NCI-H526 treated with DMSO at 0.1 percent for 48 hours (cell line): ENCODE results near the gene FYCO1.
"Not testable (repeated sequence)": the region's sequence is repeated elsewhere in the genome, so short reads cannot be mapped to it uniquely, and the experiment has no call there.

ENCODE experiments used
- DNase-seq: peaks from one replicate; lab custom pipeline; 2025; lab: John Stamatoyannopoulos, UW

The FYCO1 gene

DNA sequence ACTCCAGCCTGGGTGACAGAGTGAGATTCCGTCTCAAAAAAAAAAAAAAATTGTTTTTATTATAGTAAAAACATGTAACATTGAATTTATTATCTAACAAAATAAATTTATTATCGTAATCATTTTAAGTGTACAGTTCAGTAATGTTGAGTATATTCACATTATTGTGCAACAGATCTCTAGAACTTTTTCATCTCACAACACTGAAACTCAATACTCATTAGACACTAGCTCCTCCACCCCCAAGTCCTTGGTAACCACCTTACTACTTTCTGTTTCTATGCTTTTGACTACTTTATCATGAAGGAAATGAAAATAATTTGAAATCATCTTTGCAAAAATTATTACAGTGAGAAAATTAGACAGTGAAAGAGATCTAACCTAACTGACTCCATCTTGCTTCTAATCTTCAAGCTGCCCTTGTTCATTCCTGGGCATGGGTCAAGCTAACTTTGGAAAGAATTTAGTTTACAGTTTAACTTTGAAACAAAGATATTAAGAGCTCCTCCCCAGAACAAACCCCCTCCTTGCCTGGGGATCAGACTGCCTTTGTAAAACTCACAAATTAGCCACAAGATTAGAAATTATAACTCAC, 15.0 kb upstream of the FYCO1 start:
- no peak for DNase-seq

DNA sequence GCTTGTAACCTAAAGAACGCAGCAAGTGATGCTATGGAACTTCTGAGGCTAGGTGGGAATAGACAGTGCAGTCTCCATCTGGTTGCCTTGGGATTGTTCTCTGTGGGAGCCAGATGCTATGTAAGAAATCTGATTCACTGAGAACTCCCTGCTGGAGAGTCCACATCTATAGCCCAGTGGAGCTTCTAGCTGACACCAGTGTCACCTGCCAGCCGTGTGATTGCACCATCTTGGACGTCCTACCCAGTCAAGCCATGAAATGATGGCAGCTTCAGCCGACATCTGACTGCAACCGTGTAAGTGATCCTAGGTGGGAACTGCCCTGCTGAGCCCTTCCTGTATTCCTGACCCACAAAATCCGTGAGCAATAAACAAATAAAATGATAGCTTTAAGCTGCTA, 12.4 kb upstream of the FYCO1 start:
- DNase-seq: no peak

DNA sequence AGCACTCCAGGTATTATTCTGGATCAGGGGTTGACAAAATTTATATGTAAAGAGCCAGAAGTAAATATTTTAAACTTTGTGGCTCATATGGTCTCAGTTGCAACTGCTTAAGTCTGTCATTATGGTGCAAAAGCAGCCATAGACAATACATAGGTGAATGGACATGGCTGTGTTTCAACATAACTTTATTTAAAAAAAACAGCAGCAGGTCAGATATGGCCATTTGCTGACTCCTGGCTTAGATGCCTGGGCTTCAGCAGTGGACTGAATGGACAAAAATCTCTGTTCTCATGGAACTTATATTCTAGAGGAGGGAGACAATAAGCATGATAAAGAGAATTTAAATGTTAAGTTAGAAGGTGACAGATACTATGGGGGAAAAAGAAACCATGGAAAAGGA, 11.7 kb upstream of the FYCO1 start:
- no peak for DNase-seq

DNA sequence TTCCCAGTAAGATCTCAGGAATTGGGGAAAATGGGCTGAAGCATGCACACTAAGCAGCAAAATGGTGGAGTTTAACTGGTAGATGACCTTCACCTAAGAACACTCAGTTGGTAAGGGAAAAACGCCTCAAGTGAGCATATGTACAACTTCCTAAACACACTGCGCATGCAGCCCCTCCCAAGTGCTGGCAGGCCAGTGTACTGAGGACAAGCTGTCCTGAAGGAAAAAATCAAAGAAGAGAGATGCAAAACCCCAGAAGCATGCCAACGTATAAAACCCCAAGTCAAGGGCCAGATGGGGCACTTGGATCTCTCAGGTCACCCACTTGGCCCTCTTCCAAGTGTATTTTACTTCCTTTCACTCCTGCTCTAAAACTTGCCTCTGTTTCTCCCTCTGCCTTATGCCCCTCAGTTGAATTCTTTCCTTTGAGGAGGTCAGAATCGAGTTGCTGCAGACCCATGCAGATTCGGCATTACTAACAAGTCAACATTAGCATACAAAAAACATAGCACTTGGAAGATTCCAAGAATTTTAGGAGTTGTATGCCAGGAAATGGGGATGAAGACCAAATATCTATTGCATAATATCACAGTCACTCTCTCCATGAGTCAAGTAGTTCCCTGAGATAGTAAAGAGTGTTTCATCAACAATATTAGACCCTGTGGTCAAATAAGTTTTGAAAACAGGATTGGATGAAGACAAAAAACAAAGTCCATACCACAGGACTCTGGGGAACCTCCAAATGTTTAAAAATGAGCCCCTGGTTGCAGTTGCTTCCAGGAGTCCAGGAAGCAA, 10.8 kb upstream of the FYCO1 start:
- DNase-seq: no peak

DNA sequence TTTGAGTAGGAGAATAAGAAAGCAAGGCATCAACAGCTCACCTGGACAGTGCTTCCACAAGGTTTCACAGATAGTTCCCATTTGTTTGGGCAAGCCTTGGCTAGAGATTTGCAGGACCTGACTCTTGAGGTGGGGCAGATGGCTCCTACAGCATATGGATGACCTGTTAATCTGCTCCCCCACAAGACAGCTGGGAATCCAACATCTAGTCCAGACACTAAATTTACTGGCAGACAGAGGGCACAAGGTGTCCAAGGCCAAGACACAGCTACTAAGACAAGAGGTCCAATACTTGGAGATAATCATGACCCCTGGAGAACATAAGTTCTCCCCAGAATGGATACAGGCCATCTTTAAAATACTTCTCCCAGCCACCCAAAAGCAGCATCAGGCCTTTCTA, 8.1 kb upstream of the FYCO1 start:
- not testable (repeated sequence) for DNase-seq

DNA sequence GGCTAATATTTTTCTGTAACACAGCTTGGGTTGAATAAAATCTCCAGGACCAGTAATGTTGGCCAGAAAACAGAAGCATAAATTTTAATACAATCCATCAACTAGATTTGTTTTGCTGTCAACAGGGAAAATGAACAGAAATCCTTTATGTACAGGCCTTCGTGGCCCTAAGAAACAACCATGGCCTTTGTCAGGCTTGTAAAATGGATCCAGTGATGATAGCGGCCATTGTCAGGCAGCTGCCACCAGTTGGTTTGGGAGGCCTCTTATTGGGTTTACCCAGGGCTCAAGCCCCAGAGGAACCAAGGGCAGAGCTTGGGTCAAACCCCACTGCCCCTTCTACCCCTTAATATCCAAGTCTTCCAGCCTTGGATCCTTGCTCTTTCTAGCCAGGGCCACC, 5.6 kb upstream of the FYCO1 start:
- no peak for DNase-seq

DNA sequence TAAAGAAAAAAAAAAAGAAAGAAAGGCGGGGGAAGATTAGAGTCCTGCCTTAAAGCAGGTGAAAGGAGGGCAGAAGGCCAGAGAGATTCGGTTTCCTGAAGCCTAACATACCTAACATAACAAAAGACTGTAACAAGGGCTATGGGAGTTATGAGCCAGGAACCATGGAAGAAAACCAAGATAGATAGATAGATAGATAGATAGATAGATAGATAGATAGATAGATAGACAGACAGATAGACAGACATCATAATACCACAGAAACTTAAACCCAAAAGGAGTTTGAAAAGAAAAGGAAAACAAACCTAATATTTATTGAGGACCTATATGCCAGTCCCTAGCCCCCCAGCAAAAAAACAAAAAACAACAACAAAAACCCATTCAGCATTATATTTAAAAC, 2.3 kb upstream of the FYCO1 start:
- no peak for DNase-seq

DNA sequence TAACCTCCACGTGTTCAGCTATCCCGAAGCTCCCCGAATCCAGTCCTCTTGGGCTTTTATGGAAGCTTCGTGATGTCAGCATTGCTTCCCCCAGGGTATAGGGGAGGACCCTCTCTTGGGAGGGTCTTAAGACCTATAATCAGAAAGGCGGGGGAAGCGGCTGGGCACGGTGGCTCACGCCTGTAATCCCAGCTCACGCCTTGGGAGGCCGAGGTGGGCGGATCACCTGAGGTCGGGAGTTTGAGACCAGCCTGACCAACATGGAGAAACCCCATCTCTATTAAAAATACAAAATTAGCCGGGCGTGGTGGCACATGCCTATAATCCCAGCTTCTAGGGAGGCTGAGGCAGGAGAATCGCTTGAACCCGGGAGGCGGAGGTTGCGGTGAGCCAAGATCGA, 1.9 kb upstream of the FYCO1 start:
- not testable (repeated sequence) for DNase-seq

DNA sequence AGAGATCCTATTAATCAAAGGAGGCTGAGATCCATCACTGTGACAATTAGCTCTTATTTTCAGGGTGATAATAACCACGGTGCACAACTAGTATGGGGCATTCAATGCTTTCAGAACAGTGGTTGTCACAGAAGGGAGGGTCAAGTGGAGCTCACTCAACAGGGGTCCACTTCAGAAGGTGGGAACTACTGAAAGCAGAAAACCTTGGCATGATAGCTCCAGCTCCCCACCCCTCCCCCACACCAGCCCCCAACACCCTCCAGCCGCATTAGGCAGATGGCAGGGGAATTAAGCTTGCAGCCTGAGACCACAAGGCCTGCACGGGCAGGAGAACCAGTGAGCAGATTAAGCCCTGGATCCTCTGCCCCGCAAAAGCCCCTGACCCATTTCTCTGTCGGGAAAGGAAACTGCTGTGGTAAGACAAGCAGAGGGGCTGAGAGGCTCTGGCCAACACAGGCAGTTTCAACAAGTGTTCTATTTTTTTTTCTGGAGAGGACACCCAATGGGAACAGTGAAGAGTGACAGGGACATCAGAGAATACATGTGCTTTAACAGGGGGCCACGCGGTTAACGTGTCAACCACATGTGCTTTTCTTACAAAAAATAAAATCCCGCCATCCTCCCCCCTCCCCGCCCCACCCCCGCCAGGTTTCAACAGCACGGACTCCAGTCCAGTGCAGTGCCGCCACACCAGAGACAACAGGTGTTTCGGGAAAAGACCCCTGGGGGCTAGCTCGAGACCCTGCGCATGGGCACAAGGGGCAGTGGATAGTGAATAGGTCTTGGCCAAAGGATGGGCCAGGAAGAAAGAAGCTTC, 997 bp downstream of the FYCO1 start:
- no peak for DNase-seq

DNA sequence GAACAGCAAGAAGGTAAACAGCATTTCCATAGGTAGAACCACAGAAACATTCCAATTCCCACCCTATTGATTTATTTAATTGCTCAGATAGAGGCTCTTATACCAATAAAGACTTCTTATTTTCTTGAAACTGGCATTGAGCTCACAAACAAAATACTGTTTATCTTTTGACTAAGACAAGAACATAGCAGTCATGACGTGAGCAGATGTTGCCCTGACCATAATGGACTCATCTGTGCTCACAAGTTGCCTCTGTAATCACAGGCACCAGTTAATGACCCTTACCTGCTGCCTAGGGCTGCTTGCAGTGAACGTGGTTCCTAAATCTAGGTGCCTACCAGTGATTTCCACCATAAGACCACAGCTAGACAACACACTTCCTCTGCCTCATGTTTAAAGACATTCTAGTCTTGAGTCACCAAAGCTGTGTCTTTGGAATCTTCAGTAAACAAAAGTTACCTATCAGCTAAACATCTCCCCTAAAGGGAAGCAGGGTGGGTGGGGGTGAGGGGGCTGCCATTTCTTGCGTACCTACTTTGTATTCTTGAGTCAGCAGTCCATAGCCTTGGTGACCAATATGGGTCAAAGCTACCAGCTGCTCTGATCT, 2.1 kb downstream of the FYCO1 start:
- no peak for DNase-seq

DNA sequence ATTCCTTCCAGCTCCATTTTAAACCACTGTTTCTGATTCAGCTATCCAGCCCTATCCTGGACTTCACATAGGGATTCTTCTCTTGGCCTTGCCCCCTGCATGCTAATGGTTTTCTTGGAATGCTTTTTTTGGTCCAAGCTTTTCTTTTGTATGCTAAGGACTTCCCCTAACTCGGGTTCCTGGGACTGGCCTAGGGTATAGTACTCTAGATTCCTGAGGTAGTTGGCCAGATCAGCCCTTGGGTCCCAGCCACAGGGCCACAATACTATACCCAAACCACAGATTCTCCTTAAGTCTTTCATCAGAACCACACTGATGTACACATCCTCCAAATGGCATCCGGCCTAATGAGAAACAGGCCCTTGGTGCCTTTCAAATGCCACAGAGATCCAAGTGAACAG, 2.8 kb downstream of the FYCO1 start:
- DNase-seq: no peak

DNA sequence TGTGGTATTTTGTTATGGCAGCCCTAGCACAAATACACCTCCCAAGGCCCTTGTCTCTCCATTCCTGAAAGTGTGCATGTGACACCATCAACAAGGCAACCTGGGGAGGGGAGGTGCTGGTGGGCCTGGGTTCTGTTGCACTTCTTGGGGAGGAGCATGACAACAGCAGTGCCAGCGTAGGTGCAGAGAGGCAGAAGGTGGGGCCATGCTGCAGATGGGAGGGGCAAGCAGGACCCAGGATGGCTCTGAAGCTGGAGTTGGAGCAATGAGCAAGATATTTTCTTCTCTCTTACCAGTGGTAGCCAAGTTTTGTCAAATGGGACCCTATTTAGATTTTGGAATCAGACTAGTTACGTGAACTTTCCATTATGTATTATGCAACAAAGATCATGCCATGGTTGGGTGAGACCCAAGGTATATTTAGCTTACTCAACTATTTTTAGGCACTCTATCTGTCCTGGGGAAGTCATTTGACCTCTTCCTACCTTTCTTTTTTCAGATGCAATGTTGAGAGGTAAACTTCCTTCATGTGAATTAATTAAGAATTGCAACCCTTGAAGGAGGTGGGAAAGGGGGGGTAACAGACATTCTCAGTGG, 3.4 kb downstream of the FYCO1 start:
- DNase-seq: no peak

DNA sequence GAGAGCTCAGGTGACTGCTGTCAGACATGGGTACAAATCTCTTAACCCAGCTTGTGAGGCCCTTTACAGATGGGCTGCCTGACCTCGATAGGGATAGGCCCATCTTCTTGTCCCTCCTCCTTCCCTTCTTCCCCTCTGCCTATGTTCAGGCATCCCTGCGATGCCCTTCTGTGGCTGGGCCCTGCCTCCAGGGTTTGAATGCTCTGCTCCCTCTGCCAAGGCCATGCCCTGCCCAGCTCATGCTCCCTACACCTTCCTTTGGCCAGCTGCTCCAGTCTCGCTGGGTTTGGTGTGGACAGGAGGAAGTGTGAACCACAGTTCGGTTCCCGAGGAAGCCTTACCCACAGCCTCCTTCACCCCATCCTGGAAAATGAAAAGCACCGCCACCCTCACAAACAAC, 4.3 kb downstream of the FYCO1 start:
- DNase-seq: no peak

DNA sequence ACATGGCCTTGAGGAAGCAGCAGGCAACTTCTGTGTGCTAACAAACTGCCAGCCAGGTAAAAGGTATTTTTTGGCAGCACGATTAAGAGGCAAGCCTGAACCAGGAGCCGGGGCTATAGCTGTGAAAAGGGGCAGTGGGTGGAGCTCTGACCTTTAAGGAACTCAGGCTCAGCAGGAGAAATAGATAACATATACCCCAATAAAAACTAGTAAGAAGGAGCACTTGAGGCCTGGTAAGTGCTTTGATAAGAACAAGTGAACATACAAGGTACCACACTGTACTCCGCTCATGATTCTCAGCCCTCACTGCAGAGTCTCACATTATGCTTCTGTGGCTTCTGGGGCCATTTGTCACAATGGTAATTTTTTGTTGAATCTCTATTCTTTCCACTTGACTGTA, 5.4 kb downstream of the FYCO1 start:
- DNase-seq: no peak

DNA sequence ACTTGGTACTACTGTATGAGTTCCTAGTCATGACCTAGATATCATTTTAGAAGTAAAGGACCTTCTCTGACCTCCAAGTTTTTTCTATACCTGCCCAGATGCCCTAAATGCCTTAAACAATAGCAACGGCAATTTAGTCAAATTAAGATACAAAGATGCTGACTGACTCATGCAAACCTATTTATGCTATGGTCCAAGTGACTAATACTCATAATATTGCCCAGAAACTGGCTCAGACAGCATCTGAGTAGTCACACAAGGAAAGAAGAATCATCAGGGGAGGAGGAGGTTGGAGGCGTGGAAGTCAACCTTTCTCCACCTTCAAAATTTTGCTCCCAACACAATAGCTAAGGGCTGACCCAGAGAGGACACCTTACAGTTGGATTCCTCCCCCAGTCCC, 6.8 kb downstream of the FYCO1 start:
- DNase-seq: no peak

DNA sequence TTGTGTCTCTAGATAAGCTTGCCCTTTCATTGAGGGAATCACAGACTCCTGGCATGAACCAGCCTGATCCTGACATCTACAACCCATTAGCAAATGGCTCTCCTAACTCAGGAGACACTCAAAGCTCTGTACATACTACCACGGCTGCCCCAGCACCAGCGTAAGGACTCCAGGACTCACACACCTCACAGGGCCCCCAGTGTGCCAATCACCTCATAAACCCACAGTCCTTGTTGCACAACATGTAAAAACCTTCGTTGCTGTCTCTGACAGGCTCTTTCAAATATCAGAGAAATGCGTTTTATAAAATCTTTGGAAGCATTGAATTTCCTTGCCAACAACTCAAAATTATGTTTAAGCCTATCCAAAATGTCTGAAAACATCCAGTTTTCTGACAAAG, 7.3 kb downstream of the FYCO1 start:
- DNase-seq: no peak

DNA sequence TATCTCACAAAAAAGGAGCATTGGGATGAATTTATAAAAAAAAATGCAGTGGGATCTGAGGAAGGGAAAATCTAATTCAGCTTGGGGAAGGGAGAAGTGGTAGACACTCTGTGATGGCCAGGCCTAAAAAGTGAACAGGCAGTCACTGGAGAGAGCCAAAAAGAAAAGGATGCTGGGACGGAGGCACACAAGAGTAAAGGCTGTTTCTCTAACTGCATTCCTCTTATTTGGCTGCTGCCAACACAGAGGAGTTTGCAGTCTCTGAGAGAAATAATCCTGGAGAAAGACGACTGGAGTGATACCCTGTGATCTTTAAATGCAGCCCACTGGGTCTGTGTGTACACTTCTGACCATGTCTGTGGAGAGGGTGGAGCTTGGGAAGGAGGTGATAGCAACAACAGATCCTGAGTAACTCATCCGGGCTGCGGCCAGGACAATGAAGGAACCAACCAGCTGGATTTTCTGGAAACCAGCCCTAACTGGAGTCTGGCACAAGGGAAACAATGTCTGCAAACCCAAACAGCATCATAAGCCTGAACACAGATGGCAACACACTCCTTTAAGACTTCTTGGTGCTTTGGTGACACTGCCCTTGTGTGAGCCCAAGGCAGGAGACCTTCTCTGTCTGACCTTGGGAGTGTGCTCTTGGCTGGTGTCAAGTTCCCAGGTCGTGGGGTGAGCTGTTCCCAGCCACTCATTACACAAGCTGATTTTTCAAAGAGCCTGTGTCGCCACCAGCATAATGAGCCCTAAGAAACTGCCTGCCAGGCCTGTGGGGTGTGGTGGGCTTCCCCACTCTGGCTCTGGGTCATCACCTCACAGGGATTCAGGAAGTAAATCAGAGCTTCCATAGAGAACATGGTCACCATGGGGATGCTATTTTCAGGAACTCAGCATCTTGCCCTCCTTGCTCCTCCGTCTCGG, 8.0 kb downstream of the FYCO1 start:
- no peak for DNase-seq

DNA sequence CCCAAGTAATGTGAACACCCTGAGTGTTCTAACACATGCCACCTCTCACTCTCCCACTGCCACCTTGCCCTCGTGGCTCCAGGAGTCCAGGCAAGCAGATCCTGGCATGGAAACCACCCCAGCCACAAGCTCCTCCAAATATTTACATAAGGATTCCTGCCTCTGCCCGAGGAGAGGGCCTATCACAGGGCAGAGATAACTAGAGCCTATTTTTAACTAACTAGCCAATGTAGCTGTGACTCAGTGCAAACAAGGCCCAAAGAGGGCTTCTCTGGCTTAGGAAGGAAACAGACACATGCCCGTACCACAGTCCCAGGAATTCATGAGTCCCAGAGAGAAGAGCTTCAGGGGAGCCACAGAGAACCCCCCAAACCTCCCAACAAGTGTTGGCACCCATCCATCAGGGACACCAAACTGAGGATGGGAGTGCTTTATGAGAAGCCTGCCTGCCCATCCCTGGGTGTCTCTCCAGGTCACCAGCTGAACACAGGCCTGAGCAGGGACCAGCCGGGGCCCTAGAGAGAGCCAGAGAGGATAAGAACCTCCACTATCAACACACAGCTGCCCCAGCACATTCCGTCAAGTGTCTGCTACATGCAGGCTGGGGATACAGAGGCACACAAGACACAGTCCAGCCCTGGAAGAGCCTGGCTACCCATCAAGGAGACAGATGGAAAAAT, 9.2 kb downstream of the FYCO1 start:
- no peak for DNase-seq

DNA sequence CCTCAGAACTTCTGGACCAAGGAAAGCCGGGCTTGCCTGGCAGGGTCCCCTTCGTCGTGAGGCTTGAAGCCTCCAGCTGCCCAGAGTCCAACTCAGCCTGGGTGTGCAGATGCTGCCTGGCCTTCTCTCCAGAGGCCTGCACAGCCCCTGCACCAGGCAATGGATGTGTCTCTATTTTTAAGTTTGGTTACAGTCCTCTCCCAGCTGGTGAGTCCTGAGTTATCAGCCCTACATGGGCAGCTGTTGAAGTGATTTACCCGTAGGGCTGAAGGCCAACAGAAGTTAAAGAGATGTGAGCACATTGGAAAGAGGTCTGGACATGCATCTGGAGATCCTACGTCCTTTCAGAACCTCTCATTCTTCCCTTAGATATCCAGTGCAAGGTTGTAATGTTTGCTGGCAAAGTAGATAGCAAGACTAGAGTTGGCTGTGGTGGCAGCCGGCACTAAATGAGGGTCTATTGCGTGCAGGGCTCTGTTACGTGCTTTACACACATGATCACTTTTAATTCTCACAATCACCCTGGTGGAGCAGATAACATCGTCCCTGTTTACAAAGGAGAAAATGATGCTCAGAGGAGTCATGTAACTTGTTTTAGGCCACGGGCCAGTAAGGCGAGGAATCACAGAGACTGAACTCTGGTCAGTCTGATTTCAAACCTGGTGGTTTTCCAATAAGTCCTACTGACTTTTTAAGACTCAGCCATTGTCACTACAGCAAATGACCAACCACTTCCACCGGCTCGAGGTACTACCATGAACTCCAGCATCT, 9.9 kb downstream of the FYCO1 start:
- no peak for DNase-seq
